GM20000 (cell line): ENCODE data around the gene RAVER2.

Experiments used
- DNase-seq: peaks from one replicate; pipeline ENCODE4 v3.0.0; 2012; ENCODE audit warnings: low spot score
- TF ChIP-seq, protein P1 (sequence below): IDR thresholded peaks from 2 replicates; pipeline ENCODE4 v1.5.1; 2012; ENCODE audit warnings: mild to moderate bottlenecking, control low read depth; ENCODE audit errors: extremely low read depth, missing control alignments

The RAVER2 gene

DNA sequence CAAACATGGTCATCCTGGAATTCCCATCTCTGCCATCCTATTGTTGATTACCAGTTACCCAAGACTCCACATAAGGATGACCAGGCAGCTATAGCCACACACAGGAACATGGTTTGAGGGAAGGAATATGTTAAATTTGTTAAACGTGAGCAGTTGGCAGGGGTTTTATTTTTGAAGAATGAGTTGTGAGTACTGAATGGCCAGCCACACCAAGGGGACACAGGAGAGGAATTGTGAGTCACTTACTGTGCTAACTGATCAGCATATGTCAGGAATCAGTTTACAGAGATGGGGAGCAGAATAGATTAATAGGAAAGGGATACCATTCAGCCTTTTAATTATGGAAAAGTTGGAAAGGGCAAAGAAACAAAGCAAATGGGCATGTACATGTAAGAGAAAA lies 39.3 kb upstream of the RAVER2 start:
- TF ChIP-seq, protein P1, sequence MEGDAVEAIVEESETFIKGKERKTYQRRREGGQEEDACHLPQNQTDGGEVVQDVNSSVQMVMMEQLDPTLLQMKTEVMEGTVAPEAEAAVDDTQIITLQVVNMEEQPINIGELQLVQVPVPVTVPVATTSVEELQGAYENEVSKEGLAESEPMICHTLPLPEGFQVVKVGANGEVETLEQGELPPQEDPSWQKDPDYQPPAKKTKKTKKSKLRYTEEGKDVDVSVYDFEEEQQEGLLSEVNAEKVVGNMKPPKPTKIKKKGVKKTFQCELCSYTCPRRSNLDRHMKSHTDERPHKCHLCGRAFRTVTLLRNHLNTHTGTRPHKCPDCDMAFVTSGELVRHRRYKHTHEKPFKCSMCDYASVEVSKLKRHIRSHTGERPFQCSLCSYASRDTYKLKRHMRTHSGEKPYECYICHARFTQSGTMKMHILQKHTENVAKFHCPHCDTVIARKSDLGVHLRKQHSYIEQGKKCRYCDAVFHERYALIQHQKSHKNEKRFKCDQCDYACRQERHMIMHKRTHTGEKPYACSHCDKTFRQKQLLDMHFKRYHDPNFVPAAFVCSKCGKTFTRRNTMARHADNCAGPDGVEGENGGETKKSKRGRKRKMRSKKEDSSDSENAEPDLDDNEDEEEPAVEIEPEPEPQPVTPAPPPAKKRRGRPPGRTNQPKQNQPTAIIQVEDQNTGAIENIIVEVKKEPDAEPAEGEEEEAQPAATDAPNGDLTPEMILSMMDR = no peak
- DNase-seq = no peak

DNA sequence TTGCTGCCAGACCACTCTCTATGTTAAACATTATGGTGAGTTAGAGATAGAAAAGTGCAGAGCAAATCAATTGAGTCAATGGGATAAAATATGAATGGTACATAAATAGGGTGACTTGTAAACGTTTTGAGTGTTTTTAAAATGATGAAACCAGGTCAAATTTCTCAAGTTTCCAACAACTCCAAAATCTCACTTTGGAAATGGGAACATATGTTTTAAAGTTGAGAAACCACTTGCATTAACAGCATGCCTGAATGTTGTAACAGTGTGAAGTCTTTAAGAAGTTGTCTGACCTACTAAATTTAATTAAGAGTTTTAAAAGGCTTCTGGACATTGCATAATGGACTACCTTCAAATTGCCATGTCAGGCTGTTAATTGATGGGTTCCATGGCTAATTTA lies 33.6 kb upstream of the RAVER2 start:
- TF ChIP-seq, protein P1 = no peak
- DNase-seq = no peak

DNA sequence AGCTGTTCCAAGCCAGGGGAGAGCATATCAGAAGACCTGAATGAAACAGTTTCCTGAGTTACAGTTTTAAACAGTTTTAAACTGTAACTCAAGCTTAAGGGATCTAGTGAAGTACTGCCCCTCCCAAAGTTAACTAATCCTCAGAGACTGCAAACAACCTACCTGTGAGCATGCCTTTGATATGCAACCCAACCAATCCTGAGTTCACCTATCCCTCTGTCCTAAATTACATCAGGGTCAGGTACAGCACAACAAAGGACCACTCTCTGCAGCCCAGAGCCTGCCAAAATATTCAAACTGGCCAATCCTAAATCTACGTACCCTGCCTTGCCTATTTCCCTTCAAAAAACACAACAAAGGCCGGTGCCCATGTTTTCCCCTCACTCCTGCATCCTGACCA lies 32.8 kb upstream of the RAVER2 start:
- no peak for DNase-seq
- TF ChIP-seq, protein P1 = no peak

DNA sequence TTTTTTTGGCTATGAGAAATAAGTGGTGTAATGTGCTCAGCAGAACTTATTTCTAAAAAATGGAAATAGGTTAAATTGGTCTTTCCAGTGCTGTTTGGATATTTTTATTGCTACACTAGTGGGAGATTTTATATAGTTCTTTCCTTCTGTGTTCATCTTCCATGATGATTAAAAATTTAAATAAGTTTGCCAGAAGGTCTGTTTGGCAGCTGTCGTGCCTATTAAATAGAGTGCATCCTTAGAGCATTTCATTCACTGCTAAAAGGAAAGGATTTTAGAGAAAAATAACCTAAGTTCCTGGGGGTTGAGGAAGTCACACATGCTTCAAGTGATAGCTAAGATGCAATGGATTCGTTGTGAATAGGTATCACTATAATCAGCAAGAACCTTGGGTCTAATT lies 29.7 kb upstream of the RAVER2 start:
- TF ChIP-seq, protein P1 = no peak

DNA sequence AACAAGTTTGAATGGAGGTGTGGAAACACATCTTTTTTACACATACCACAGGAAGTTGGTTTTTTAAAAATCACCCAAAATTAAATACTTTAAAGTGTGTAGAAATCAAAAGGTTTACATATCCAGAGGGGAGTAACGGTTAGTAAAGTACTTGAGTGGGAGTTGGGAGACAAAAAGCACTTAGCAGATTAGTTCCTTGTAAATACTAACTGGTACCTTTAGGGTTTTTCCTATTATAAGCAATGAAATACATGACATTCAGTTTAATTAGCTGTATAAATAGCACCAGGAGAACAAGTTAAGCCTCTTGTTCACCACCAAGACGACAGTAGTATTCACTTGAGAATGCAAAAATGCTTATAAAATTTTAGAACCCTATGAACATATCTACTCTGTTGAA lies 23.7 kb upstream of the RAVER2 start:
- no peak for DNase-seq
- TF ChIP-seq, protein P1 = no peak

More for the DNA sequence above, 29.7 kb upstream of the RAVER2 start:
- DNase-seq = no peak

DNA sequence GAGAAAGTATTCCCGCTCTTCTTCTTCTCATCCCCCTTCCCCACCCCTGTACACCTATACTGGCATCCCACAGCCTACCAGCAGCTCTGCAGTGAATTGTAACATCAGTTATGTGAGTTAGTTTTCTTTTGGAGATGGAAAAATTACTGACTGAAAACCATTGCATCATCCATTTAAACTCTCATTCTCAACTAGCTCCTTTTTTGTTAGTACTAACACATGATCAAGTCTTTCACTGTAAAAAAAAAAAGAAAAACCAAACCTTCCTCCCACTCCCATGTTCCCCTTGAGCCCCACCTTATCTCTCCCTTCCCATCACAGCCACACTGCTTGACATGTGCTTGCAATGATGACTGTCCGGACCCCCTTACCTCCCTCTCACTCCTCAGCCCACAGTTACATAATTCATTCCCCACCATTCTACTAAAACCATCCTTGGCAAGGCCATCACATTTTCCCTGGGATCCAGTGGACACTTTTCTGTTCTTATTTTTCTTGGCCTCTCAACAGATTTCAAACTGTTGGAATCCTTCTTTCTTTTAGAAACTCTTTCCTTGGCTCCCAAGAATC lies 23.2 kb upstream of the RAVER2 start:
- TF ChIP-seq, protein P1 = no peak
- no peak for DNase-seq

DNA sequence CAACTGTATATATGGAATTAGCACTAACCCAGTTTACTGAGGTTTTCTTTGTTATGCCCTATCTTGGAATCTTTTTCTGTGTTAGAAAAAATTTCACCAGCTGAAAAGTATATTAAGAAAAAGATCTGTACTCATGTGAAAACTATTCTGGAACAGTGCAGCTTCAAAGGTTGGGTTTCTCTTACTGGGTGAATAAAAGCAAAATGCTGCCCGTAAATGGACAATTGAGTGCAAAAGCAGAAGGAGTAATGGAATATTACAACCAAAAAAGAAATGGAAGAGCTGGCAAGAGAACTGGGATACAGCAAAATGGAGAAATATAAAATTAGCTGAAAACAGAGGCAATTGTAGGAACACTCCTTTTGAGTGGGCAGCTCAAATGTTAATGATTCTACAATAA lies 17.0 kb upstream of the RAVER2 start:
- TF ChIP-seq, protein P1 = no peak
- DNase-seq = no peak
